Measurements from ENCODE around the gene AGTR1.
"Not testable (repeated sequence)": the region's sequence is repeated elsewhere in the genome, so short reads cannot be mapped to it uniquely, and the experiment has no call there.

AGTR1 gene

GRCh38 chr3:148718982-148719862 is 21.5 kb downstream of the AGTR1 start:
- DNase-seq: peak; percentile 44

GRCh38 chr3:148720873-148721272 is 23.2 kb downstream of the AGTR1 start:
- no peak for DNase-seq

GRCh38 chr3:148723631-148724030 is 25.9 kb downstream of the AGTR1 start:
- peak; percentile 93 for DNase-seq

- peak; percentile 59 for DNase-seq
These were observed 29.5 kb downstream of the AGTR1 start for GRCh38 chr3:148727231-148727630.

- DNase-seq: no peak
These were observed 31.1 kb downstream of the AGTR1 start for GRCh38 chr3:148728753-148729152.

GRCh38 chr3:148729476-148730055 is 31.9 kb downstream of the AGTR1 start:
- DNase-seq: no peak

GRCh38 chr3:148730676-148731075 is 33.0 kb downstream of the AGTR1 start:
- no peak for DNase-seq

GRCh38 chr3:148735597-148735996 is 37.9 kb downstream of the AGTR1 start:
- DNase-seq: no peak

GRCh38 chr3:148736086-148736485 is 38.4 kb downstream of the AGTR1 start:
- DNase-seq: no peak

- DNase-seq: no peak
These were observed 39.4 kb downstream of the AGTR1 start for GRCh38 chr3:148737104-148737530.

- no peak for DNase-seq
These were observed 42.0 kb downstream of the AGTR1 start for GRCh38 chr3:148739720-148740119.

- no peak for DNase-seq
These were observed 42.6 kb downstream of the AGTR1 start for GRCh38 chr3:148740291-148740690.

GRCh38 chr3:148741219-148741618 is 43.5 kb downstream of the AGTR1 start:
- no peak for DNase-seq

- no peak for DNase-seq
These were observed 44.4 kb downstream of the AGTR1 start for GRCh38 chr3:148742118-148742517.

- no peak for DNase-seq
These were observed 48.4 kb downstream of the AGTR1 start for GRCh38 chr3:148746053-148746452.

- DNase-seq: no peak
These were observed 50.6 kb downstream of the AGTR1 start for GRCh38 chr3:148748283-148748682.

GRCh38 chr3:148750296-148750695 is 52.6 kb downstream of the AGTR1 start:
- no peak for DNase-seq

GRCh38 chr3:148751461-148751860 is 53.8 kb downstream of the AGTR1 start:
- no peak for DNase-seq

- not testable (repeated sequence) for DNase-seq
These were observed 55.7 kb downstream of the AGTR1 start for GRCh38 chr3:148753385-148753784.

- DNase-seq: no peak
These were observed 57.9 kb downstream of the AGTR1 start for GRCh38 chr3:148755570-148755969.

- no peak for DNase-seq
These were observed 58.6 kb downstream of the AGTR1 start for GRCh38 chr3:148756311-148756710.

- peak; percentile 86 for DNase-seq
These were observed 59.8 kb downstream of the AGTR1 start for GRCh38 chr3:148757238-148758215.

Measured in fibroblast of skin of scalp (primary cell).